Dedifferentiated amniotic fluid mesenchymal stem cell (primary cell): ENCODE measurements around the gene CD300E.
"Not testable (repeated sequence)": the region's sequence is repeated elsewhere in the genome, so short reads cannot be mapped to it uniquely, and the experiment has no call there.

Source experiments
- DNase-seq: peaks from one replicate; pipeline ENCODE4 v3.0.0-alpha.2; 2016; ENCODE audit errors: extremely low spot score

The CD300E gene

DNA sequence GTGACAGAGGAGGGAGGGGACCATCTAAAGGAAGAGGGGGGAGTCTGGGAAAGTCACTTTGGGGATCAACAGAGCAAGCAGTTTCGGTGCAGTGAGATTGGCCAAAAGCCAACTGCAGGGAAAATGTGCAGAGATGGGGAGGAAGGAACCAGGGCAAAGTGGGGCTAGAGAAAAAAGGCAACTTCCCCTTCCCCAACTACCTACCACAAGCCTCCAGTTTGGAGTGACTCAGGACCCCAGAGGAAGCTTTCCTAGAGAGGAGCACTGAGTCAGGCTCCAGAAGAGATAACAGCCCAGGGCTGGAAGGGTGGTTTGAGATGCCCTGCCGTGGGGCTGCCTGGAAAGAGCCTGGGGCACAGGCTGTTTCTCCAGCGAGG is 24.5 kb downstream of the CD300E start:
- no peak for DNase-seq

DNA sequence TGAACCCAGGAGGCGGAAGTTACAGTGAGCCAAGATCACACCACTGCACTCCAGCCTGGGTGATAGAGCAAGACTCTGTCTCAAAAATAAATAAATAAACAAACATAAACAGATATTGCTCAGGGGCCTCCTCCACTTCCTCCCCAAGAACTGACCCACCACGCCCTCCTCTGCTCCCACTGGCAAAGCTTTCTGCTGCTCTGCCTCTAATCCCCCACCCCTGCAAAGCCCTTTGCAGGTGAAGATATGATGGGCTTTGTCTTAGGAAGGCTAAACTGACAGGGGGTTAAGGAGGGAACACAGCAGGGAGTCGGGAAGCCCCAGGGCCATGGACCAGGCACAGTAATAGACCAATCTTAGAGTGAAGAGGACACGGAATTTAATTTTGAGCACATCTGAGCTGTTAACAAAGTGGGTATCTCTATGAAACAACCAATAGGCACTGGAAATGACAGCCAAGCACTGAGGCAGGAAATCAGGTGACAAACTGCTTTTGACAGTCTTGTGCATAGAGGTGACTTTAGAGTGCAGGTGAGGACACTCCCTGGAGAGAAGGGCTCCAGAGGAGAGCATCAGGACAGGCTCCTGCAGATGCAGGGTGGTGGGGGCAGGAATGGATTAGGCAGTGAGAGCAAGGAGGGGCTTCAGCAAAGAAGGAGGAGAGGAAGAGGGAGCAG is 25.1 kb downstream of the CD300E start:
- no peak for DNase-seq

DNA sequence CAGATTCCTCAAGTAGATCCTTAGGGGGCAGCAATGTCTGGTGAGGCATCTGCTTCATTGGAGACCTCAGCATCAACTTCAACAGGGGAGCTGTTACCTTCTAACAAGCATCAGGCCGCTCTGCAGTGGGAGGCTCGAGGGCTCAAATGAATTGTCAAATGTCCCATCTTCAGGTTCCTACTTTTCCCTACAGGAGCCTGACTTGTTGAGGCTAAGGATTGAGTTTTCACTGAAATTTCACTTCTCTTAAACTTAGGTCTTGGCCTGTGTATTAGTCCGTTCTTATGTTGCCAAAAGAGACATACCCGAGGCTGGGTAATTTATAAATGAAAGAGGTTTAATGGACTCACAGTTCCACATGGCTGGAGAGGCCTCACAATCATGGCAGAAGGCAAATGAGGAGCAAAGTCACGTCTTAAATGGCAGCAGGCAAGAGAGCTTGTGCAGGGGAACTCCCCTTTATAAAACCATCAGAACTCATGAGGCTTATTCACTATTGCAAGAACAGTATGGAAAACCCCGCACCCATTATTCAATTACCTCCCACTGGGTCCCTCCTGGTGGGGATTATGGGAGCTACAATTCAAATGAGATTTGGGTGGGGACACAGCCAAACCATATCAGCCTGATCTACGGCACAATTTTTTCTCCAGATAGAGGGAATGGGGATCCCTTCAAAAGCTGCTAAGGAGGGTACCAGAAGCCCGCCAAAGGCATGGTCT is 26.3 kb downstream of the CD300E start:
- DNase-seq: no peak

DNA sequence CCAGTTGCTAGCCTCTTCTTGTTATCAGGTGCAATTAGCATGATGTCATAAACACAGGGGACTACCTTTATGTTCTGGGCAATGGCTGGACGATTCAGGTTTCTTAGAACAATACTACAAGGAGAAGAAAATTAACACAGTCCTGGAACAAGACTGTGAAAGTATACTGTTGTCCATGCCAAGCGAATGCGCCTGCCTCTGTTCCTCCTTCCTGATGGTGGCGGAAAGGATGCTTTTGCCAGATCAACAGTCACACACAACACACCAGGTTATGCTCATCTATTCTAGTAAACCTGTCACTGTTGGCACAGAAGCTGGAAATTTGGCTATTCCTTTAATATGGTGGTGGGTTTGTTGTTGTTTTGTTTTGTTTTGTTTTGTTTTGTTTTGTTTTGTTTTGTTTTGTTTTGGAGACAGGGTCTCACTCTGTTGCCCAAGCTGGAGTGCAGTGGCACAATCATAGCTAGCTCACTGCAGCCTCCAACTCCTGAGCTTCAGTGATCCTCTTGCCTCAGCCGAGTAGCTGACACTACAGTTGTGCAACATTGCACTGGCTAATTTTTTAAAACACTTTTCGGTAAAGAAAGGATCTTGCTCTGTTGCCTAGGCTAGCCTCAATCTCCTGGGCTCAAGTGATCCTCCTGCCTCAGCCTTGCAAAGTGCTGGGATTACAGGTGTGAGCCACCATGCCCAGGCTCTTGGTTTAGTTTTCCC is 28.3 kb downstream of the CD300E start:
- DNase-seq: no peak

DNA sequence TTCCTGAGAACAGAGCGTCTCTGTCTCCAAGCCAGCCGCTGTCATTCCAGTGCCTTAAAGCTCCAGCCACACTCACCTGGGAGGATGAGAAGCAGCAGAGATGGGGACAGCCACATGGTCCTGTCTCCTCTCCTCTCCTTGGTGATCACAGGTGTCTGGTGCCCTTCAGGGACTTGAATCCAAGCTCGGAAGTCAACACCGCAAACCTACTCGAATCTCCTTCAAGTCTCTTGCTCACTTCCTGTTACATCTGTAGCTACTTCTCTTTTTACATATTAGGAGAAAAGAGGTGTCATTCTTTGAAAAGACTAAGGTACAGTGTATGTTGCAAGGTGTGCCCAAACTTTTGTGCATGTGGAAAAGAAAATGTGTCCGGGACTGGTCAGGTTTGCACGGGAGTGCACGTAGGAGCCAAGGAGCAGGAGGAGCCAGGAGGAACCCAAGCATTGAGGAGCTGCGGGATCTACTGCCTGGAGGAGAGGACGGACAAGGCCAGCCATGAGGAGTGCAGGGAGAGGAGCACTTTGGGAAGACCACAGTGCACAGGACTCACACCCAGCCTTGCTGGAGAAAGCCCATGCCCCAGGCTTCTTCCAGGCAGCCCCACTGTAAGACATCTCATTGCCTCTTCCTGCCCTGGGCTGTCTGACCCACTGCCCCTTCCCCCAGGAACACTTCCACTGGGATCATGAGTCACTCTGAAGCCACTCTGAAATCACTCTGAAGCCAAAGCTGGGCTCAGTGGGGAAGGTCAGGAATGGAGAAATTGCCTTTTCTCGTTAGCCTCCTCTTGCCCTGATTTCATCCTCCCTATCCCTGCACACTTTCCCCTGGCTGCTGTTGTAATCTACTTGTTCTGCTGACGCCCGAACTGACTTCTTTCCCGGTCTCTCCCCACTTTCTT is 31.2 kb downstream of the CD300E start, which contains the start of gene CD300LD:
CD300LD (minus strand) TSS at position 197 of the 904 bp plus-strand sequence; CDS start at position 116, 81 bp downstream.
- no peak for DNase-seq

DNA sequence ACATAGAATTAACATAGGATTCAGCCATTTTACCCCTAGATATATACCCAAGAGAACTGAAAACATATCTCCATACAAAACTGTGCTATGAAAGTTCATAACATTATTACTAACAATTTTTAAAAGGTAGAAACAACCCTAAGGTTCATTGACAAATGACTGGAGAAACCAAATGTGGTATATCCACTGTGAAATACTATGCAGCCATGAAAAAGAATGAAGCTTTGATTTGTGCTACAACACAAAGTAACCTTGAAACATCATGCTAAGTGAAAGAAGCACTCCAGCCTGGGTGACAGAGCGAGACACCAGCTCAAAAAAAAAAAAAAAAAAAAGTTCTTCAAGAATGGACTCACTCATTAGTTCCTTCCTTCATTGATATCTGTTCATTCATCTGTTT is 32.0 kb downstream of the CD300E start:
- DNase-seq: no peak

DNA sequence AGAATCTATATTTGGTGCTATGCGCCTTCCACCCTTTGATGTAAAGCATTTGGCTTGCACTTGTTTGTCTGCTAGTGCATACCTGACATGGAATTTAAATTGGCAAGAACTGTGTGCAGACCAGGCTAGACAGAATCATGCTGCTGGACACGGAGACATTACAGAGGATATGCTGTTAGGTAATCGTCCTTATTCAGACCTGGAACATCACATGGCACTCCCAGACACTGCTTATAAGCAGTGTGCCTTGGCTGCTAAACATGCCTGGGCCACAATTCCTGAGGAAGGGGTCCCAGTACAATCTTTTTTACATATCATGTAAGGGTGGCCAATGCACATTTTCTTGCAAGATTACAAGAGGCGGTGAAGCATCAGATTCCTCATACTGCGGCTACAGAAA is 37.8 kb downstream of the CD300E start:
- DNase-seq: no peak

DNA sequence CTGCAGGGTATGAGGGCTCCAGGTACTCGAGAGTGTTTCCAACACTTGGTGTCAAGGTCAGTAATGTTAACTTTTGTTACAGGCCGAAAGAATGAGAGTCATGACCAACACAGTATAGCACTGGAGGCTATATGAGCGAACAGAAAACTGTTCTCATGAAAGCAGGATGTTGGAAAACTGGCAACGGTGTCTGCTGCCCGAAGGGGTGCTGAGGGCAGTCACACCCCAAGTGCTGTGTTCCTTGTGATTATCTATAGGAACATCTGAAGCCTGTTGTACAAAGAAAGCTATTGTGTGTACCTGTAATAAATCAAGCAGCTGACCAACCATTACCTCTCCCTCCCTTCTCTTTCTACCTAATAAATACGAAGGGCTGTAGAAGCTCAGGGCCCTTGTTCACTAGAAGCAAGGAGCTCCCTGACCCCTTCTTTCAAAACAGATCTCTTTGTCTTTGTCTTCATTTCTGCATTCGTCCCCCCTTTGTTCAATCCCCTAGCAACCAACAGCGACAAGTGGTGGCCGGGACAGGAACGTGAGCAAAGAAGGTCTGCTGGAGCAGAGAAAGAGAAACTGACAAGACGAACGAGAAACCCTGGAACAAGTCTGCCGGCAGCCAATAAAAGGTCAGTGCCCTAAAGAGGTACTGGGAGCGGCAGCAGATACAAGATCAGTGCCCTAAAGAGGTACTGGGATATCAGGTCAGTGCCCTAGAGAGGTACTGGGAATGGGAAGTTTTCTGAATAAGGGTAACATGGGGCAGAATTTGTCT is 39.1 kb downstream of the CD300E start:
- no peak for DNase-seq

DNA sequence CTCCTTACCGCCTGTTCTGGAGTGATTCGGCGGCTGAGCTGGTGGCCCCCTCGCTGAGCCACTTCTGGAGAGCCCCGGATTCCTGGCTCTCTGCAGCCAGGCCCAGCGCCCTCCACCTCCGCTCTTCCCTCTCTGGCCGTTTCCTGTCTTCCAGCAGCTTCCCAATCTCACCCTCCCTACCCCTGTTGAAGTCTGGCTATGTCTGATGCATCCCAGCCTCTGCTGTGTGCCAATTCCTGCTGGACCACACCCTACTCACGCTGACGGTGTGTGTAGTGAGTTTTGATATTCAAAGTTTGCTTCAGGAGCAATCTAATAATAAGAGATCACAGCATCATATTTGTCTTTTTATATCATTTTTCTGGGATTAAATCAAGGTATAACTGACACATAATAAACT is 40.9 kb downstream of the CD300E start:
- no peak for DNase-seq

DNA sequence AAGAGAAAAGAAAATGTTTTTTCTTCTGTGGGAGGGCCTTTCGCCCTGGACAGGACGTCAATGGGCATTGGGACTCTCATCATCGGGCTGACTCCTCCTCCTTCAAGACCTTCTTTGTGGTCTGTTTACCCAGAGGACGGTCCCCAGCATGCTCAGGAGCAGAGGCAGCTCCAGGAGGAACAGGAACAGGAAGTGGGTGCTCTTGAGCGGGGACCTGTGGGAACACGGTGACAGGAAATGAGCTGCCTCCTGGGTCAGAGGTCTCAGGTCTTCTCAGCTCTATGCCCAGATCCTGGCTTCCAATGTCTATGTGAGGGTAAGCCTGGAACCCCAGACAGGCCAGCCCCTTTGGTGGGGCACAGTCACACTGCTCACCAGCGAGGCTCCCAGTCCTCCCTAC is 43.6 kb downstream of the CD300E start:
- DNase-seq: no peak

DNA sequence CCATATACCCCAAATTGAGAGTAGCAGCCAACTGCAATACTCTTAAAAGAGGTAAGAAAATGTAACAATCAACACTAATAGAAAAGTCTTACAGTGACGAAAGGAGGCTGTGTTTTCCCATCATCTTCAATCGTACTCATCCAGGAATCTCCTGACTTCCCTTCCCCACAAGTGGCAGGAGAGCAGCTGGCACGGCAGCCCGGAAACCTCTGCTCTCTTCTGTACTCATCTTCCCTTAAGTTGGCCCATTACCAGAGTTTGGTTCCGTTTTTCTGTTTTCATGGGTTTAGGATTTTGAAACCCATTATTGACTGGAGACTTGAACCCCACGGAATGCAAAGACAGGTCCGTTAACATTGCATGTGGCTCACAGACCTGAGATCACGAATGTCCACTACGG is 44.6 kb downstream of the CD300E start:
- DNase-seq: no peak

DNA sequence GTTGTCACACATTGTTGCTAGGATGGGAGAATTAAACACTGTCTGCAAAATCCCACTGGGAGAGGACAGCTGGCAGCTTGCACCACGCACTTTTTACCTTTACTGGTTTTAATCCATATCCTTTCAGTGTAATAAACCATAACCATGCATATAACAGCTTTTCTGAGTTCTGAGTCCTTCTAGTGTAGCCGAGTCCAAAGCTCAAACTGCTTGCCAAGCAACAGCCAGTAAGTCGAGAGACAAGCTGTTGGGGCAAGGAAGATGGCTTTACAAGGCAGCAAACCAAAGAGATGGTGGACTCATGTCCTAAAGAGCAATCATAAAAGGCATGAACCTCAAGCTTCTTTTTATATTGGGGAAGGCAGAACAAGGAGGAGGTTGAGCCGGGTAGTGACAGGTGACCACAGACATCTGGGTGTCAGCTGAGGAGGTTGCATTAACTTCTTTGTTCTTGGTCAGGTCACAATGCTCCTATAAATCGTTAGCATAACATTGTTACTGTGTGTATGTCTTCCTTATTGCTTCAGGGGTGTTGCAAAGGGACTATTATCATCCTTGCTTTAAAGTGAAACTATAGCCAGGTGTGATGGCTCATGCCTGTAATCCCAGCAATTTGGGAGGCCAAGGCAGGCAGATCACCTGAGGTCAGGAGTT is 48.9 kb downstream of the CD300E start:
- no peak for DNase-seq

DNA sequence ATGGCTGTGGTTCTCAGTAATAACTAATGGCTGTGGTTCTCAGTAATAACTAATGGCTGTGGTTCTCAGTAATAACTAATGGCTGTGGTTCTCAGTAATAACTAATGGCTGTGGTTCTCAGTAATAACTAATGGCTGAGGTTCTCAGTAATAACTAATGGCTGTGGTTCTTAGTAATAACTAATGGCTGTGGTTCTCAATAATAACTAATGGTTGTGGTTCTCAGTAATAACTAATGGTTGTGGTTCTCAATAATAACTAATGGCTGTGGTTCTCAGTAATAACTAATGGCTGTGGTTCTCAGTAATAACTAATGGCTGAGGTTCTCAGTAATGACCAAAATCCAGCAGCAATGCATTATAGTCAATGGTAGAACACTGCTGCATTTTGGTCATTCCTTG is 49.9 kb downstream of the CD300E start:
- not testable (repeated sequence) for DNase-seq

DNA sequence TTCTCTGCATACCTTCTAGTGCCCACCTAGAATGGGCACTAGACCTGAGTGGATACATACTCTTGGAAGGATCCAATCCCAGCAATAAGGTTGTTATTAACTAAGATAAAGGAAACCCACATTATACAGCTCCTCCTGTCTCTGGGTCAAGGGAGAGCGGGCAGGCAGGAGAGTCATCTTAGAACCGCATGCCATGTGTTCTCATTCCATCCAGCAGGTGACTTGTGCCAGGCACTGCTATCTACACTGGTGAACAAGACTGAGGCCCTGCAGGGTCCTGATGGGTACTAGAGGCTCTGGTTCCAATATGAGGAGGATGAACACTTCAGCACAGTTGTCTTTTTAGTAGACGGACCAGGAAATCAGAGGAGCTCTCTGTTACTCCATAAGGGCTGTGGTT is 50.4 kb downstream of the CD300E start:
- DNase-seq: no peak

DNA sequence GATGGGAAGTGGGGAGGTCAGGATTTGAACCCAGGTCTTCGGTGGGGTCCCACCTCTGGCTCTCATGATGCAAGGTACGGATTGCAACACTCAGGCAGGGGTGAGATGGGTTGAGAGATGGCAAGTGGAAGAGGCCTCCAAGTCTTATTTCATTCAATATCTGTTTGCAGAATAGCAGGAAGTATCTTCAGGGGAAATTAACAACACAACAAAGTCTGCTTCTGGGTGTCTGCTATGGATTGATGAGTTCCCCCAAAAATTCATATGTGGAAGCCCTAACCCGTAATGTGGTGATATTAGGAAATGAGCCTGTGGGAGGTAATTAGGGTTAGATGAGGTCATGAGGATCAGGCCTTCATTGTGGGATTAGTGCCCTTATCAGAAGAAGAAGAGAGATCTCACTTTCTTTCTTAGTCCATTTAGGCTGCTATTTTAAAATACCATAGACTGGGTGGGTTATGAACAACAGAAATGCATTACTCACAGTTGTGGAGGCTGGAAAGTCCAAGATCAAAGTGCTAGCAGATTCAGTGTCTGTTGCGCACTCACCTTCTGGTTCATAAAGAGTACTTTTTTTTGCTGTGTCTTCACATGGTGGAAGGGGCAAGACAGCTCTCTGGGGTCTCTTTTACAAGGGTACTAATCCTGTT is 51.8 kb downstream of the CD300E start:
- DNase-seq: no peak

DNA sequence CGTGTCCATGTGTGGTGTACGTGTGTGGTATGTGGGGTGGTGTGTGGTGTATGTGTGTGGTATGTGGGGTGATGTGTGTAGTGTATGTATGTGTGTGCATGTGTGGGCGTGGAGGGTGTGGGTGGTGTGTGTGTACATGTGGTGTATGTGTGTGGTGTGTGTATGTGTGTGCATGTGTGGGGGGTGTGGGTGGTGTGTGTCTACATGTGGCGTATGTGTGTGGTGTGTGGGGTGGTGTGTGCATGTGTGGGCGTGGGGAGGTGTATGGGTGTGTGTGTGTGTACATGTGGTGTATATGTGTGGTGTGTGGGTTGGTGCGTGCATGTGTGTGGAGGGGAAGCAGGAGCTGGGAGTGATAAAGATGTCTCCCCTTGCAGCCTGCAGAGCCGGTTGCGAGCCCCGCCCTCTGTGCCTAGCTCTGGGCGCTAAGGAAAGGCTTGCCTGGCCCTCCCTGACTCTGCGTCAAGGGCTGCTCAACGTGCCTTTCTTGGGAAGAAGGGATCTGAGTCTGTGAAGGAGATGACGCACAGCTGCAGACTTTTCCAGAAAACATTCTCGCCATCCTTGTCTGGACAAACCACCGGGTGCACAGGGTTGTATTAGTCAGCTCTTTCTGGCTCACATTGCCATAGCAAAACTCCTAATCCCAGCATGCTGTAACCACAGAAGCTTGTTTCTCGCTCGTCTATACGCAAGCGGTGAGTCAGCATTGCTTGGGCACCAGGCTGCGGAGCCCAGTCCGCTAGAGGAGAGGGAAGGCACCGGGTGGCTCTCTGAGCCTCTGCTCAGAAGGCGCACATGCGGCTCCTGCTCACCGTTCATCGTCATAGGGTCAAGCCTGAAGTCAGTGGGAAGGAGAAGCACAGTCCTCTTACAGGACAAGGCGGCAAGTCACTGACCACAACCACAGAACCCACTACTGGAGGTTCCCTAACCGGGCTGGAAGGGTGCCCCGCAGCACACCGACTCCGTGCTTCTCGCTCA is 54.2 kb downstream of the CD300E start:
- peak; percentile 21 for DNase-seq

DNA sequence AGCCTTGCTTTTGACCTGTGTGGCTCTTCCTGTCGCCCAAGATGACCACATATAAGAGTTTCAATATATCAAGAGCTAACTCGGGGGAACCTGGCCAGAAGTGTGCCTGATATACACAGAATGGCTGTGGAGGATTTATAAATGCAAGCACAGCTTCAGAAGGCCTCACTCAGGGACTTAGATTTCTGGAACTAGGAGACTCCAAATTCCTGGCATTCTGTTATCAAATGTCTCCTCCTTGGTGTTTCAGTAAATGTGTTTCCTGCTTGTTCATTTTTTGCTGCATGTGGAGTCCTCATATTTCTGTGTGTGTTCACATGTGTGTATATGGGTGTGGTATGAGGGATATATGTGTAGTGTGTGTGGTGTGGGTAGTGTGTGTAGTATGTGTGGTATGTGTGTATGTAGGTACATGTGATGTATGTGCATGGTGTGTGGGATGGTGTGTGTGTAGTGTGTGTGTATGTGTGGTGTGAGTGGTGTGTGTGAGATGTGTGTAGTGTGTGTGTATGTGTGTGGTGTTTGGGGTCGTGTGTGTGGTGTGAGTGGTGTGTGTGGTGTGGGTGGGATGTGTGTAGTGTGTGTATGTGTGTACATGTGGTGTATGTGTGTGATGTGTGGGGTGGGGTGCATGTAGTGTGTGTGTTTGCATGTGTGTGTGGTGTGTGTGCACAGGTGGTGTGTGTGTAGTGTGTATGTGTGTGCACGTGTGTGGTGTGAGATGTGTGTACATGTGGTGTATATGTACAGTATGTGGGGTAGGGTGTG is 55.2 kb downstream of the CD300E start:
- no peak for DNase-seq

DNA sequence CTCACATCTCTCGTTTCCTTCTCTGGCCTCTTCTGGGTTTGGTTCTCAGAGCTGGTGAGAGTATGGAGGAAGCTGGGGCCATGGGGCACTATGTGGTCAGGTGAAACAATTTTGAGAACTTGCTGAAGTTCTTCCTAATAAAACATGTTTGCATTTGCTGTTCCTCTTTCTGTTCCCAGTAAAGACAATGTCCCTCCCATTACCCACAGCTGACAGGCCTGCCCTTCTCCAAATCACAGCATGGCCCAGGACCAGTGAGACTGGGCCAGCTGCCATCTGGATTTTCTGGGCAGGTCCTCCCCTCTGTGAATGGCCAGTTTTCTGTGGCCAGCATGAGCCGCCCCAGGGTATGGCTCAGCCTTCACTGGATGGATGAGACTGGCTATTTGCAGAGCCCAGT is 56.1 kb downstream of the CD300E start, which contains the start of gene CD300H:
CD300H (minus strand) TSS at position 113 of the 400 bp plus-strand sequence.
- DNase-seq: no peak
